GM12874 (cell line): Measurements from ENCODE around the gene VSTM4.

Source experiments
- TF ChIP-seq, protein P1 (sequence below): IDR thresholded peaks from 2 replicates; pipeline ENCODE4 v1.5.1; 2011; ENCODE audit warnings: low read depth, mild to moderate bottlenecking, control low read depth, low read length, moderate library complexity; ENCODE audit not compliant: insufficient read depth

The VSTM4 gene

DNA sequence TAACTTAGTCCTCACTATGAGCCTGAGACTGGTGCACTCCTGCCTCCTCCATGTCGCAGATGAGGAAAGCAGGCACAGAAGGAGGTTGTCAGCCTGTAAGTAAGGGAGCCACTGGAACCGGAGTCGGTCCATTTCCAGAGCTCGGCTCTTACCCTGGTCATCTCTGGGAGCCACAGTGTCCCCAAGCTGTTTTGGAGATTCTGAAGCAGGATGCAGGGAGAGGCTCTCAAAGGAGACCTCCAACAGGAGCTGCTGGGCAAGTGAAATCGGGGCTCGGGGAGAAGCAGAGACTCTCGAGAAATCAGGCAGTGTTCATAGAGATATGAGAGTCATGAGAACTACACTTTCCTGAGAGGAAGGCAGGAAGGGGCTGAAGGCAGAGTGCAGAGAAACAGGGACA, 39.0 kb downstream of the VSTM4 start:
- TF ChIP-seq, protein P1, sequence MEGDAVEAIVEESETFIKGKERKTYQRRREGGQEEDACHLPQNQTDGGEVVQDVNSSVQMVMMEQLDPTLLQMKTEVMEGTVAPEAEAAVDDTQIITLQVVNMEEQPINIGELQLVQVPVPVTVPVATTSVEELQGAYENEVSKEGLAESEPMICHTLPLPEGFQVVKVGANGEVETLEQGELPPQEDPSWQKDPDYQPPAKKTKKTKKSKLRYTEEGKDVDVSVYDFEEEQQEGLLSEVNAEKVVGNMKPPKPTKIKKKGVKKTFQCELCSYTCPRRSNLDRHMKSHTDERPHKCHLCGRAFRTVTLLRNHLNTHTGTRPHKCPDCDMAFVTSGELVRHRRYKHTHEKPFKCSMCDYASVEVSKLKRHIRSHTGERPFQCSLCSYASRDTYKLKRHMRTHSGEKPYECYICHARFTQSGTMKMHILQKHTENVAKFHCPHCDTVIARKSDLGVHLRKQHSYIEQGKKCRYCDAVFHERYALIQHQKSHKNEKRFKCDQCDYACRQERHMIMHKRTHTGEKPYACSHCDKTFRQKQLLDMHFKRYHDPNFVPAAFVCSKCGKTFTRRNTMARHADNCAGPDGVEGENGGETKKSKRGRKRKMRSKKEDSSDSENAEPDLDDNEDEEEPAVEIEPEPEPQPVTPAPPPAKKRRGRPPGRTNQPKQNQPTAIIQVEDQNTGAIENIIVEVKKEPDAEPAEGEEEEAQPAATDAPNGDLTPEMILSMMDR: no peak

DNA sequence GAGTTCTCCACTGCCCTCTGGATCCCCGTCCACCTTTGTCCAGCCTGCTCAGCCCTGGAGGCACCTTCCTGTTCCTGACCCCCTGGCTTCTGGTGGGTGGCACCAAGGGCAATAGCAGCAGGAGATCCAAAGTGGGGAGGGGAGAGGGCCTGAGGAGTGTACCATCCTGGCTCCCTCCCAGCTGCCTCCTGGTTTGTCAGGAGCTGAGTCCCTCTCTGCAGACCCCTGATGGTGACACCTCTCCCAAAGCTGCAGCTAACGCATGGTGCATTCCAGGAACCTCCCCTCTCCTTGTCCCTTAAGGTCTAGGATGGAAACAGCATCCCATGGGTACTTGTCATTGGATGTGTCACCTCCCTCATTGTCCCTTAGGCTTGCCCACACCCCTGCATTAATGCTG, 39.6 kb downstream of the VSTM4 start:
- TF ChIP-seq, protein P1: no peak

DNA sequence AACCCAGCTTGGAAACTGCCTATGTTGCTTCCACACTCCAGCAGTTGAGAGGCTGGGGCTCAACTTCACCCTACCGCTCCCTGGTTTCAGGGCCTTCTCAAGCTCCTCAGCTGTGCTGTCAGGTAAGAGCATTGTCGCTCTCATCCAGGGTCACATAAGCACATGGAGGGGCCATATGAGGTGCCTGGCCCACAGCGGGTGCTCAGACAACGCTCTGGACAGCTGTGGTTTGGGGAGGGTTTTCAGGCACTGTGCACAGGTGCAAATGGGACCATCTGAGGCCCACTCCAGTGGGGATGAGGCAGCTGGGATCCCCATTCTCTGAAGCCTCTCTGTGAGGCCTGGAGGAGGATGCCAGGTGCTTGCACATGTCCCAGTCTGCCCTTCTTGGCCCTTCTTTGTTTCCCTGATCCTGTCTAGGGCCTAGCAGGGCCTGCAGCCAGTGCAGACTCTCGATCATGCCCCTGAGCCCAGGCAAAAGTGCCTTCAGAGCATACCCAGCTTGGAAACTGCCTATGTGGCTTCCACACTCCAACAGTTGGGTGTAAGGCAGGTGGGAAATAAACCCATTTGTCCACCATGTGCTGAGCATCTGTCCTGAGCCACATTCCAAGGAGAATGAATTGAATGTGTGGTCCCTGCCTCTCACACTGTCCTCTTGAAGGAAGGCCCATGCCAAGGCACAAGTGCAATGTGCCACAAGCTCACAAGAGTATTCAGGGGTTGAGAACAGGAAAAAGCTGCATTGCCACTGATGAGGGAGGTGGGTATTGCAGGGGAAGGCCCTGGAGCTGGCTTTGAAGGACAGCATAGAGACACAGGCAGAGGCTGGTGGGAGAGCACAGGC, 40.3 kb downstream of the VSTM4 start:
- TF ChIP-seq, protein P1: no peak

DNA sequence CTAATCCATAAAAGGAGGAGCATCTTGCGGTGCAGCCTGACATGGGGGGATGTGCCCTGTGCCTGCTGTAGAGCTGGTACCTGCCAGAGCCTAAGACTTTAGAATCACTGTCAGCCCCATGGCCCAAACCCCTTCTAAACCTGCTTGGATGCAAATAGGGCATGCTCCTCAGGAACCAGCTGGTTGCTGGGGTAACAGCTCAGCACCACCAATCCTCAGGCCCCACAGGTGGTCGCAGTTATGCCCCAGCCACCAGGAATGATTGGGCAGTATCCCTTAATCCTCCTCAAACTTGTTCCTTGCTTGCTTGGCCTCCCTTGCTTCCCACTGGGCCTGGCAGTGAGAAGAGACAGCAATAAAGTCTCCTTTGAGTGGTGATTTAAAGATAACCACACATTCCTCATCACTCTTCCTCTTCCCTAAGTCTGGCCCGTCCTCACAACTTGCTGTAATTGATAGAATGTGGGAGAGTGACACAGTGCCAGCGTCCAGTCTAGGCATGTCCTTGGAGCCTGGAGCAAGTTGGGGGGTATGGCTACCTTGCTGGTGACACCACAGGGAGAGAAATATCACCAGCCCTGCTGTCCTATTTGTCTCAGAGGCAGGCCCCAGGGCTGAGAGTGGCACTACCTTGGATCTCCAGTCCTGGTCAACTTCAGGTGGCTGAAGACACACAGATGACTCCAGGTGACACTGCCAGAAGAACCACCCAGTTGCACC, 43.0 kb downstream of the VSTM4 start:
- TF ChIP-seq, protein P1: no peak

DNA sequence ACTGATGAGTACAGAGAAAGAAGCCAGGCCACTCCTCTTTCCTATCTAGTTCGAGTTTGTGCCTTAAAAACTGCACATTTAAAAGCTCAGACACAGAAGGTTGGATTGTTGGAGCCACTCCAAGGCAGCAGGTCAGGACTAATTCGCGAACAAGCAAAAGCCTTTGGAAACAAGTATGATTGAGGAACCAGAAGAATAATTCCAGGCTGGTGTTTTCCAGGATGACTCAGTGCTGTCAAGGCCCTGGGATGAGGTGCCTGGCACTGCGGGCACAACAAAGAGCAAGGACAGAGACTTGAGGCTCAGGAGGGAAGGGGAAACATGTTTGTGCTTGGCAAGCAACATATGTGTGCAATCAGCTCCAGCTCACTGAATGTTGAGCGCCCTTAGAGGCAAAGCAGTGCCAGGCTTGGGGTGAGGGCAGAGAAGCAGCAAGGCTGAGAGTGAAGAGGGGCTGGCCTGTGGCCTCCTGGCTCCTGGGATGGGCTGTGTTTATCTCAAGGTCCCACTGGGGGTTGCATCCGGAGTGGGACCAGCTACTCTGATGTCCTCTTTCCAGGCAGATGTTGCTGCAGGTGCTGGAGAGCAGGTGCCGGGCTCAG, 44.1 kb downstream of the VSTM4 start:
- TF ChIP-seq, protein P1: no peak

DNA sequence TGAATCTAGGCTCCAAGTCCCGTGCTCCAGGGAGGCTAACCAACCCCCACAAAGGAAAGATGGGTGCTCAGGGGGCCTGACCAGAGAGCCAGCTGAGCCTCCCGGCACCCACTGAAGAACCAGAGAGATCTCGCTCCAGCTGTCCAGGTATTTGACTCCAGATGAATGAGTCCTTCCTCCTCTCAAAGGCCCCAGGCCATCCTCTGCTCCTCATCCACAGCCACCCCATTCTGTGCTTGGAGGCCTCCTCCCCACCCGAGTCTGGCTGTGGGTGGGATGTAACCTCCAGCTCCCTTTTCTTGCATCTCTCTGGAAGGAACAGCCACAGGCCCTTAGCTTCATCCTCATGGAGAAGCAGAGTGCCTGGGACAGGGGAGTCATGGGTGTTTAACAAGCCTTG, 44.6 kb downstream of the VSTM4 start:
- TF ChIP-seq, protein P1: no peak

DNA sequence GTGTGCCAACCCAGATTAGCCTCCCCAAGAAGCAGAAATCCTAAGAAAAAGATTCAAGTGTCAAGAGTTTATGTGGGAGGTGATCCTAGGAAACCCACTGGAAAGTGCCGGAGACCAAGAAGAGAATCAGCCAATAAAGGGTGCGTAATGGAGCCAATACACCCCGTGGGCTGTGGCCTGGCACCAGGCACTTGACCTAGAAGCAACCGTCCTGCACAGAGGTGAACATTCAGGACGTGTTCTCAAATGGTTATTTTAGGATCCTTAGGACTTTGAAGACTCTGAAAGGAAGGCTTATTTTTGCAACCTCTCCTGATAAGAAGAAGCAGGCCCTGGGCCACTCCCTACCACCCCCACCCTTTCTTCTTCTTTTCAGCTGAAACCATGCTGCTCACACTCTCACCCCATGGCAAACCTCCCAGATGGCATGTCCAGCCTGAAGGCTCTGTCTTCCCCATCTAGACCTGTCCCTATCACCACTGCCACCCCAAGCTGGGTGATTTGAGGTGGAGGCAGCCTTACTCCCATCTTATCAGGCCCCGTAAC, 46.6 kb downstream of the VSTM4 start:
- TF ChIP-seq, protein P1: no peak
